HG03575 (cell line): ENCODE results near the gene TMEM208.

ENCODE experiments used
- ATAC-seq: cut with Tn5 transposase; IDR thresholded peaks from one replicate; pipeline ENCODE4 v1.9.1; 2021; ENCODE audit not compliant: unreplicated experiment, insufficient number of reproducible peaks, low FRiP score; ENCODE audit errors: extremely low read depth

Gene TMEM208

DNA sequence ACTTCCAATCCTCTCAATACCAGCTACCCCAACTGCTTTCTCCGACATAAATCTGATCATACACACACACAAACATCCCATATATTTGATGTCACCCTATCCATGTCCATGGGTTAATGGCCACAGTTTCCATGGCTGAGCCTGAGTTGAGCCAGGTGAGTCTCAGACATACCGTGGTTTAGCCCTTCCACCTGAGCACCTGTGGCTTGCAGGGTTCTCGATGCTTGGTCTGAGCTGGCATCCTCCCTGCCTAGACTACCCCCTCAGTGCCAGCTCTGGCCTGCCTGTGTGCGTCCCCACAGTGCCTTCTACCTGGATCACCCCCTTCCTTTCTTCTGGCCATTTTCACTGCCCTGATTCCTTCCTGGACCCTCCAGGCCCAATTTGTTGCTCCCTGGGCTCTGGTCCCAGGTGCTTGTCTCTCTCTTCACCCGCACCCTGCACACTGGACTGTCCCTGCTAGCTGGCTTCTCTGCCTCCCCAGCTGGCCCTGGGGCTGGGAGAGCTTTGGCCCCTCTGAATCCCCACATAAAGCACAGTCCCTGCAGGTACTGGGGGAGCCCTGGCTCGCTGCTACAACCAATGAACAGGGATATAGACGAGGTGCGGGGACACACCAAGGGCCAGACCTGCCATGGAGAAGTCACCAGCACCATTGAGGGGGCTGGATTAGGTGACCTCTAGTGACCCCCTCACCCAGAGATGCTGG, 20.6 kb upstream of the TMEM208 start:
- no peak for ATAC-seq

DNA sequence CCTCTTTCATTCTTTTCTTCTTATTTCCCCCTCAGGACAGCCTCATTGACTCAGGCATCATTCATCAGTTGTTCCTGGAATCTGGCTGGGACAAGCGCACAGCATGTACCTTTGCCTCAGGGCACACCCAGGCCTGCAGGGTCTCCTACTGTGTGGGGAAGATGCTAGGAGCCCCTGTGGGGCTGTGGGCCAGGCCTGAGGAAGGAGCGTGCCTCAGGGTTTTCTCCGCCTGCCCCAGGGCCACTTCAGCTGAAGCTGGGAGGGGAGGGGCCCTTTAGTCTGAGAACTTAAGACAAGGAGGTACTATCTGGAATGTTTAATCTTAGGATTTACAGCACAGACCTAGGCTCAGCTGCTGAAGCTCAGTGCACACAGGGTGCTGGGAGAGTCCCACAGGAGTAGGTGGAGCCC, 20.1 kb upstream of the TMEM208 start:
- ATAC-seq: no peak

DNA sequence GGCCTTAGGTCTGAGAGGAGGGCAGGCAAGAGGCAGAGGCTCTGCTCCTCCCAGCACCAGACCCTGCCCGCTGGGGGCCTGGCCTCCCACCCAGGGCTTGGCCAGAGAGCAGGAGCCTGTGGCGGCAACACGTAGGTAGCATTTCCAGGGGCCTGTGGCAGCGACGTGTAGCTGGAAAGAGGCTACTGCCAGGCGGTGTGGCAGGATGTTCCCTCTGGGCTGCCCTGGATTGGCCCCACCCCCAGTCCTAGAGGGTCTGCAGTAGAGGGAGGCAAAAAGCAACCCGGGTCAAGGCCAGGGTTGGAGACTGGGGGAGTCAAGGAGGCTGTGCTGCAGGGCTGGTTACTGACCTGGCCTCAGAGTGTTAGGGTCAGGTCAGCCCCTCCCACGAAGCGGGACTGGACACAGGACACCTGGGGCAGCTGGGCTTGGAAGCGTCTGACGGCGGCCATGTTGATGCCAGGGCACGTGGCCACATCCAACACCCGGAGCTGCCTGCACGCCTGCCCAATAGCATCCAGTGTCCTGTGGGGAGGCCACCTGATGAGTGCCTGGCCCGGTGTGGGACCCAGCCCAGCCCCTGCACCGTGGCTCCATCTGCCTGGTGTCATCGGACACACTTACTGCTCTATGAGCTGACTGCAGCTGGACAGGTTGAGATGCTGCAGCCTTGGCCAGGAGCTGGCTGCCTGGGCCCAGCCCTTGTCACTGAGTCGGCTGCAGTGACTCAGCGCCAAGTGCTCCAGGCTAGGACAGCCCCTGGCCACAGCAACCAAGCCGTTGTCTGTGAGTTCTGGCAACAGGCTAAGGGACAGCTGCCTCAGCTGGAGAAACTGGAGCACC, 19.5 kb upstream of the TMEM208 start:
- no peak for ATAC-seq

DNA sequence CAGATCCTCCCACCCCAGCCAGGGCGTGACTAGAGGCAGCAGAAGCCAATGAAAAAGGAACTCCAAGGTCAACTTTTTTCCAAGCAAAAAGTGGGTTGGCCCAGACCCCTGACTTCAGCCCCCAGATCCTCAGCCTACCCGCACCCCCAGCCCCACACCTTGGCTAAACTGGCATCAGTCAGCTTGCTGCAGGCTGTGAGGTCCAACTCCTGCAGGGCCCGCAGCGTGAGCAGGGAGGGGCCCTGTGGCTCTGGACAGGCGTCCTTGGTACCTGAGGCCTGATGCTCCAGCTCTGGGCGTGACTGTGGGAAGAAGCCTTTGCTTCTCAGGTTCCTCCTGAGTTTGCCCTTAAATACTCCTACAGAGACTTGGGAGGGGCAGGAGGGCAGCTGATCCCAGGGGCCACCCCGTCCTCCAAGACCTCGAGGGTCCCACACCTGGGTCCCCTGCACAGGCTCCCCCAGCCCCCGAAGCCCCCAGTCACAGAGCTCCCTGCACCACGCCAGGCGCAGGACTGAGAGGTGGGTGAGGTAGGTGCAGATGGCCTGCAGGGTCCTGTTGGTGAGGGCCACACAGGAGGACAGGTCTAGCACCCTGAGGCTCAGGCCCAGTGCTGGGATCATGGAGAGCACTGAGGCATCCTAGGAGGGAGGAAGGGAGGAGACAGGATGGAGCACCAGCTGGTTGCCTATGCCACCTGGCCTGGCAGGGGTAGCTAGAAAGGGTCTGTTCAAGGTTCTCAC, 18.6 kb upstream of the TMEM208 start:
- no peak for ATAC-seq

DNA sequence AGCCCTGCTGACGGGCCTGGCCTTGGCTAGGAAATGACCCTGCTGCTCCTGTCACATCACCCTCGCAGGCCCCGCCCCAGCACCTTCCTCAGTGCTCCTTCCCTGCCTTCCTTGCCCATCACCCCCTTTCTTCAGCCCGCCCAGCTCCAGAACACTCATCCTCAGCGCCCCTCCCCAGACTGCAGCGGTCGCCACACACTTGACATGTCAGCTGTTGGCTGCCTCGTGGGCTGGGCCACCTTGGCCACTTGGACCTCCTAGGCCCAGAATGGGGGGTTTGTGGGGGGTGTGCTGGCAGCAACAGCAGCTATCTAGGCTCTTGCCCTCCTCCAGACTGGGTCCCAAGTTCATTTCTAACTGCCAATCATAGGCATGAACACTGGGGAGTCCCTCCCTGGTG, 17.4 kb upstream of the TMEM208 start:
- no peak for ATAC-seq

DNA sequence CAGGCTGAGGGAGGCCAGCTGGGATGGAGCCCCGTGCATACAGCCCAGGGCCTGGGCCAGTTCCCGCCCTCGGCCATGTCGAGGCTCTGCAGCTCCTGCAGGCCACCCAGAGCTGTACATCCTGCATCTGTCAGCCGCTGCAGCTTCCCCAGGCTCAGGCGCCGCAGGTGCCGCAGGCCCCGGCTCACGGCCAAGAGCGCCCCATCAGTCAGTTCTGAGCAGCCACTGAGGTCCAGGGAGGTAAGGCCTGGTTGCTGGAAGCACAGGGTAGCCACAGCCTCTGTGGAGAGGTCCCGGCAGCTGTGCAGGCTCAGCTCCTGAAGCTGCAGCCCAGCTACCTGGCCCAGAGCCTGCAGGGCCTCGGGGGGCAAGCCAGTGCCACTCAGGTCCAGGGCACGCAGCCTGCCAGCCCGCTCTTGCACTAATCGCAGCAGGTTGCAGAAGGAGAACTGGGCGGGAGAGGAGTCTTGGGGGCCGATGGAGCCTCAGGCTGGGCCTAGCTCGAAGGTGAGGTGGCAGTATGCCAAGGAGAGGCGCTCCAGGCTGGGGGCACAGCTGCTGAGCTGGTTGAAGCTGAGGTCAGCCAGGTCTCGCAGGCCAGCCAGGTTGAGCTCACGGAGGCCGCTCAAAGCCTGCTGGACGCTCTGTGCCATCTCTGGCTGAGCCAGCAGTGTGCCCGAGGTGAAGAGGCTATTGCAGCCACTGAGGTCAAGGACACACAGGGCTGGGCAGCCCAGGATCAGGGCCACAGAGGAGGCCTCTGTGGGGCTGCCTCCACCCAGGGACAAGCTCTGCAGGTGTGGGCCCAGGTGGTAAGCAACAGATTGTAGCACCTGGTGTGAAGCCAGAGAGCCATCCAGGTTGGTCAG, 16.6 kb upstream of the TMEM208 start:
- ATAC-seq: no peak

DNA sequence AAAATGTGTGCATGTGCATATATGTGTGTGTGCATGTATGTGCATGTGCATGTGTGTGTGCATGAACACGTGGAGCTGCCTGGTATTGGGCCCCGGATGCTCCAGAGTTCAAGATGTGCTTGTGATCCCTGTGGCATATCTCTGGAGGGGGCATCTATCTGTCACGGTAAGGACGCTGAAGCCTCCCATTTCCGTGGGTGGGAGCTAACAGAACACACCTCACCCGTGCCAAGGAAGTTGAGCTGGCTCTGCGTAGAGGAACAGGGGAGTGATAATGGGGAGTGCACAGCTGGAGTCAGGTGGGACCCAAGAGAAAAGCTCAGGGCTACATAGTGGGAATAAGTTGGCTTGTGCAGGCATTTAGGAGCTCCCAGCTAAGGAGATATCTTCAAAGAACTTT, 15.3 kb upstream of the TMEM208 start:
- no peak for ATAC-seq

DNA sequence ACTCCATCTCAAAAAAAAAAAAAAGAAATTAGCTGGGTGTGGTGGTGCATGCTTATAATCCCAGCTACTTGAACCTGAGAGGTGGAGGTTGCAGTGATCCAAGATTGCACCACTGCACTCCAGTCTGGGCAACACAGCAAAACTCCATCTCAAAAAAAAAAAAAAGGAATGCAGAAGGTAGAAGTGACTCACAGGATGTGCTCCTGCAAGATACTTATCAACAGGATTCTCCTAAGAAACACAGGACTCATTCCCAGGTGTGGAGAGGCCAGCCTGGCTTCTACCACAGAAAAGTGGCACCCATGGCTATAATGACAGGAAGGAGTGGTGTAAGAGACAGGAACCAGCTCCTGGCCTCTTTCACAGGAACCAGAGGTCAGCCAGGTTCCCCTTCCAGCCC, 14.2 kb upstream of the TMEM208 start:
- ATAC-seq: no peak

DNA sequence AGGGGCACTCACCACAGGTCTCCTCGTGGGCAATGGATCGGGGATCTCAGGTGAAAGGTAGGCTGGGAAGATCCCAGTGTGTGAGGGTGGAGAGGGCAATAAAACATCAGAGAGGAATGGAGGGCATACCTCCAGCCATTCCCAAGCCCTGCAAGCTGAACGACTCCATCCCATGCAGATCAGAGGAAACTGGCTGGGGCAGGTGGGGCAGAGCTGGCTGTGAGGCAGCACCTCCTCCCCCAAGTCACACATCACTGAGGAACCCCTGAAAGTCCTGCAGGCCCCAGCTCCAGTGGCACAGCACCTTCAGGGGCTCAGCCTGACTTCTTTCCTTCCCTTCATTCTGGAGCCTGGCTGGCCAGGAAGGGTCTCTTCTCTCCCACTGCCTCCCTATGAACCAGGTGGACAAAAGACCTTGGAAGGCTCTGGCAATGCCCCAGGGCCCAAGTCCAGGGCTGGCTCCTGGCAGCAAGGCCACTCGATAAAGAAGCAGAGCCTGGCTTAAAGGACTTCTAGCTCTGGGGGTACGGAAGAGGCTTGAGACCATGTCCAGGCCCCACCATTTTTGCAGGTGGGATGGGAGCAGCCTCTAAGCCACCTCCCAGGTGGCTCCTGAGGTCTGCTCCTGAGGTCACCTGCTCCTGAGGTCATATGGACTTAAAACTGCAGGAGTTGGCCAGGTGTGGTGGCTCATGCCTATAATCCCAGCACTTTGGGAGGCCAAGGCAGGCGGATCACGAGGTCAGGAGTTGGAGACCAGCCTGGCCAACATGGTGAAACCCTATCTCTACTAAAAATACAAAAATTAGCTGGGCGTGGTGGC, 13.5 kb upstream of the TMEM208 start:
- ATAC-seq: no peak

DNA sequence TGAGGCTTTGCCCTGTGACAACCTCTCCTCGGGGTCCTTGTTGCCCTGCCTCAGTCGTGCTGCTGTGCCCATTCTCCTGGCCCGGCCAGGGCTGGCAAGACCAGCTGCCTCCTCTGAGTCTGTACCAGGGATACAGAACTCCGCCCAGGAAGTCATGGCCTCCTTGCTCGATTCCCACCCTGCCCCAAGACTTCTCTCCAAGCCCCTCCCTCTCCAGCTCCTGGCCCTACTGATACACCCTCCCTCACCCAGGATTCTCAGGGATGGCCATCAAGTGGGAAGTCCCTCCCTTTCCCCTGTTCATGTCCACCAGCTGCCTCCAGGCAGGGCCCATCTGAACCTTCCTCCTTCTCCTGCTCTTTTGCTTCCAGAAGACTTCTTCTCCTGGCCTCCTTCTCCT, 11.2 kb upstream of the TMEM208 start:
- ATAC-seq: no peak

DNA sequence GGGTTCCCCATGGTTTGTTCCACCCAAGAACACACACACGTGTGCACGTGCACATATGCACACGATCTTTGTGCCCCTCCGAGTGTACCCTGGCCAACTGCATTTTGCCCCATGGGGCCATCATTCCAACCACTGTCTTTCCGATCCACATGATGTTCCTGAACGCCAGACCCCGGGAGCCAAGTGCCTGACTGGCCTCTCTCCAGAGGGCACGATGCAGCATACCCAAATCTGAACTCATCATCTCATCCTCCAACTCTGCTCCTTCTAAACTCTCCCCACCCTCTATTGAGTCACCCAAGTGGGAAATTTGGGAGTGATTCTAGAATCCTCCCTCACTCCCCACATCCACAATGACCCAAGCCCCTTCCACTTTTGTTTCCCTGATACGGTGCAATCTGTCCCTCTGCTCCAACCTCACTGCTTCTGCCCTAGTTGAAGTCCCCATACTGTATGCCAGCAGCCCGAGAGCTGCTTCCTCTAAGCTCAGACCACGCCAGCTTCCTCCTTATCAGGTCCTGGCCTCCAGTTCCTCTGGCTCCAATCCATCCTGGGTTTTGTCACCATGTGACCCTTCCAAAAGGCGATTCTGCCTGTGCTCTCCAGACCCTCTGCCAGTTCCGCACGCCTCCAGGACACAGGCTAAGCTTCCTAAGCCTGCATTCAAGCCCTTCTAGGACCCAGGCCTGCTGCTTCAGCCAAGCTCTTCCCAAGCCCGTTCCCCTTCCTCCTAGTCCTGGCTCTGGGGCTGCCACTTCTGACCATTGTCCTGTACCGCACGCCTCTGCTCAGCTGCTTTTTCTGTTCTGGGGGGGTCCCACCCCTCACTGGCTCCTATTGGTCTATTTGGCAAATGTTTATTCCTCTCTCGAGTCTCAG, 10.1 kb upstream of the TMEM208 start:
- no peak for ATAC-seq

DNA sequence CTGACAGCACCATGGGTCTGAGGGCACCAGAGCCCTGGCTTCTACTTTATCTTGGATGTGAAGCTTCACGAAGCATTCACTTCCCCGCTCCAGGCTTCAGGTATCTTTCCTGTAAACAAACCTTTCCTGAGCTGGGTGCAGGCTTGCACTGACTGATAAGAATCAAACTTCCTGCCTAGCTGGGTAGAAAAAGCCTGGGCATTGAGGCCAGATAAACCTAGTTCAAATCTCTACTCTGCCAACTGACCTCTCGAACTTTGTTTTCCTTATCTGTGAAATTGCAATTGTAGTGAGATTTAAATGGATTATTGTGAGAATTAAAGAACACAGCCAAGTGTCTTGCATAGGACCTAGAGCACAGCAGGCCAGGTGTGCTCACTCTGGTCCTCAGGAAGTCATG, 2.9 kb upstream of the TMEM208 start:
- no peak for ATAC-seq

DNA sequence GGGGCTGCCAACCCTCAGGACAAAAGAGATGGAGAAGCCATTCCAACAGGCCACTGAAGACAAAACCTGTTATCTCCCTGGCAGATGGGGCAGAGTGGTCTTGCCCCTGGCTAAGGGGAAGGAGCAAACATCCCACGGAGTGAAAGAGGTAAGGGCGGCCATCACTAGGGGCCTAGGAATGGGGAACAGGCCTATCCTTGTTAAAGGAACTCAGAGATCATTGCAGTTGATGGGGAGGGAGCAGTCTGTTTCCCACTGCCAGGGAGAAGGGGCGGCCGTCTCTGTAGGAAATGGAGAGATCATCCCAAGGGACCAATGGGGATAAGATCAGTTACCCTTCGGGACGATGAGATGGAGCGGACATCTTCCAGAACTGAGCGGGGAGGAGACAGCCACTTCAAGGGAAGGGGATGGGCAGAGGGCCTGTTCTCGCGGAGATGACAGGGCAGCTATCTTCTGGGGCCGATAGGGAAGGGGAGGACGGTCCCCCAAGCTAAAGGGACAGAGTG, 581 bp upstream of the TMEM208 start:
- ATAC-seq: no peak

DNA sequence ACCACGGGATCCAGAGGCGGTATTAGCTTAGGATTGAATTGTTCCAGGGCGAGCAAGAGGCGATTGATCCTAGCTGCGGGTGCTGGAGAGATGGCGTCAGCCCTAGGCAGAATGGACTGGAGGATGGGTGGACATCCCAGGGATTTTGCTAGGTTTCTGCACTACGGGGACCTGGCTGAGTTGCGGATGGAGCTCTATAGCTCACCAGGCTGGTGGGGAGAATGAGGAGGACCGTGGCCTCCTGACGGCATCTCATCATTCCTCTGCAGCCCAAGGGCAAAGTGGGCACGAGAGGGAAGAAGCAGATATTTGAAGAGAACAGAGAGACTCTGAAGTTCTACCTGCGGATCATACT, 614 bp downstream of the TMEM208 start:
- no peak for ATAC-seq

DNA sequence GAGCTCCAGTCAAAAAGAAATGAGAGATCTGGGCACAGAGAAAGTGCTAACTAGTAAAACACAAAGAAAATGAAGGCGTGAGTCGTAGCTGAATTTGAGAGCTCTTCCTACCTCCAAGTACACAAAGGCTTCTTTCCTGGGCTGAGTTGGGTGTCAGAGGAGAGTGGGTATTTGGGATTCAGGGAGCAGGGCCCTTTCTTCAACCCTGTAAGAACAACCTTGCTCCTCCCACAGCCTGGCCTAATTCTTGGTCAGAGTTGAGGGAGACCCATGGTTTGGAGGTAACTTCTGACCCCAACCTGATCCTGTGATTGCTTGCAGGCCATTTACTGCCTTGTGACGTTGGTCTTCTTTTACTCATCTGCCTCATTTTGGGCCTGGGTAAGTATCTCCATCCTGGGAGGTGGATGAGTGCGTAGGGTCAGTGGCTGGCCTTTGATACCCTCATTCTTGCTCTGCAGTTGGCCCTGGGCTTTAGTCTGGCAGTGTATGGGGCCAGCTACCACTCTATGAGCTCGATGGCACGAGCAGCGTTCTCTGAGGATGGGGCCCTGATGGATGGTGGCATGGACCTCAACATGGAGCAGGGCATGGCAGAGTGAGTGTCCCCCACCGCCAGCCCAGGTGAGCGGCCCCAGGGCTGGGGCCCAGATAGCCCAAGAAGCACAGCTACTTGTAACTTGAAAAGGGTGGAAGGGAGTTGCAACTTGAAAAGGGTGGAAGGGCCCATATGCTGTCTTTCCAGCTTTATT, 1.3 kb downstream of the TMEM208 start:
- no peak for ATAC-seq

DNA sequence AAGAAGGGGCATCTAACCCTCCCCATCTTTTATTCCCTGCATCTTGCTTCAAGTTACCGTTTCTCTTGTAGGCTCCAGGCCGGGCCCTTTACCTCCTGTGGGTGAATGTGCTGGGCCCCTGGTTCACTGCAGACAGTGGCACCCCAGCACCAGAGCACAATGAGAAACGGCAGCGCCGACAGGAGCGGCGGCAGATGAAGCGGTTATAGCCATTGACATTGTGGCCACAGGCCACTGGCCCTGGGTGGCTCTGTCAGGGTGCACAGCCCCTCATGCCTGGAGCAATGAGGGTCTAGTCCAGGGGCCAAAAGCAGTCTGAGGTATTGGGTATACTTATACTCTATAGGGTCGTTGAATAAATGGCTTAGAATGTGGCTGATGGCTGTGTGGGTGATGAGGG, 2.0 kb downstream of the TMEM208 start:
- no peak for ATAC-seq
